Endothelial cell (in vitro differentiated cells): ENCODE measurements around the gene ZMYM4. TPM values are rescaled to one million over a fixed set of nuclear protein-coding genes. Genes with fewer than 3 reads are reported as not detected.

Source experiments
- DNase-seq: peaks from one replicate; pipeline ENCODE4 v3.0.0; 2021; ENCODE audit warnings: low spot score
- H3K27ac Mint-ChIP-seq: one replicate; pipeline ENCODE4 v1.8.0; 2021; ENCODE audit warnings: mixed read lengths, inconsistent platforms; ENCODE audit not compliant: unreplicated experiment
- H3K27me3 Mint-ChIP-seq: one replicate; pipeline ENCODE4 v1.8.0; 2021; ENCODE audit warnings: mild to moderate bottlenecking, moderate library complexity, mixed read lengths, inconsistent platforms; ENCODE audit not compliant: unreplicated experiment
- H3K36me3 Mint-ChIP-seq: one replicate; pipeline ENCODE4 v1.8.0; 2021; ENCODE audit warnings: mild to moderate bottlenecking, low read depth, mixed read lengths, inconsistent platforms; ENCODE audit not compliant: unreplicated experiment
- H3K4me1 Mint-ChIP-seq: one replicate; pipeline ENCODE4 v1.8.0; 2021; ENCODE audit warnings: mild to moderate bottlenecking, mixed read lengths, inconsistent platforms; ENCODE audit not compliant: unreplicated experiment
- H3K4me3 Mint-ChIP-seq: one replicate; pipeline ENCODE4 v1.8.0; 2021; ENCODE audit warnings: mild to moderate bottlenecking, mixed read lengths, inconsistent platforms; ENCODE audit not compliant: unreplicated experiment
- H3K9me3 Mint-ChIP-seq: one replicate; pipeline ENCODE4 v1.8.0; 2021; ENCODE audit warnings: mixed read lengths, inconsistent platforms; ENCODE audit not compliant: unreplicated experiment
- total RNA-seq: library from RNA; stranded (reverse); fragmentation: NEBNext Ultra II Directional; extraction: Animal tissue kit (Norgen Biotek cat#: 25700); gene quantifications from one replicate; pipeline ENCODE4 v1.2.1, GENCODE V29; 2021; ENCODE audit not compliant: unreplicated experiment
- TF ChIP-seq, protein P1 (sequence below): fragments of 200-600 bp; sonication (generic); IDR thresholded peaks from one replicate; pipeline ENCODE4 v1.5.0; 2021; ENCODE audit warnings: antibody characterized with exemption; ENCODE audit not compliant: unreplicated experiment

ZMYM4 gene
- total RNA-seq, 1 donor from 2014 or later, result 102 TPM

DNA sequence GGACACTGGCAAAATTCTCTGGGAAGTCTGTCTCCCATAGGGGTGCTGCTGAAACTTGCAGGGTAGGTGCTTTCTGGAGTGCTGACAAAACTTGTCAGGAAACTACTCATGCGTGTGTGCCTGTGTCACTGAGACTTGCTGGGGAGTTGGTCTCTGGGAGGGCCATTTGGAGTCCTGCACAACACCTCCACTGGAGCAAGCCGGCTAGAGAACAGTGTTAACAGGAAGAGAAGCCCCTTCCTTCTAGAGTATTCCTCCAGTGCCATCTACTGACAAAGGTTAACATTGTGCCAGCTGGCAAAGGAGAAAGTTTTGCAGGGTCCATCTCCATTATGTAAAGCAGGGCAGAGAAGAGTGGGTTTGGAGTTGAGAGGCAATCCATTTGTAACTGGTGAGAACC is 30.0 kb downstream of the ZMYM4 start:
- Mint-ChIP-seq H3K4me1 (peaks cover 10% of the 10 kb centered on the region), H3K36me3 (peaks cover 3% of the 10 kb centered on the region), H3K9me3 (no peaks in the 10 kb centered on the region), H3K27me3 (no peaks in the 10 kb centered on the region), H3K27ac (peak overlapping the region; percentile 43), H3K4me3 (no peak overlapping the region)
- peak; percentile 43 for DNase-seq
- TF ChIP-seq, protein P1, sequence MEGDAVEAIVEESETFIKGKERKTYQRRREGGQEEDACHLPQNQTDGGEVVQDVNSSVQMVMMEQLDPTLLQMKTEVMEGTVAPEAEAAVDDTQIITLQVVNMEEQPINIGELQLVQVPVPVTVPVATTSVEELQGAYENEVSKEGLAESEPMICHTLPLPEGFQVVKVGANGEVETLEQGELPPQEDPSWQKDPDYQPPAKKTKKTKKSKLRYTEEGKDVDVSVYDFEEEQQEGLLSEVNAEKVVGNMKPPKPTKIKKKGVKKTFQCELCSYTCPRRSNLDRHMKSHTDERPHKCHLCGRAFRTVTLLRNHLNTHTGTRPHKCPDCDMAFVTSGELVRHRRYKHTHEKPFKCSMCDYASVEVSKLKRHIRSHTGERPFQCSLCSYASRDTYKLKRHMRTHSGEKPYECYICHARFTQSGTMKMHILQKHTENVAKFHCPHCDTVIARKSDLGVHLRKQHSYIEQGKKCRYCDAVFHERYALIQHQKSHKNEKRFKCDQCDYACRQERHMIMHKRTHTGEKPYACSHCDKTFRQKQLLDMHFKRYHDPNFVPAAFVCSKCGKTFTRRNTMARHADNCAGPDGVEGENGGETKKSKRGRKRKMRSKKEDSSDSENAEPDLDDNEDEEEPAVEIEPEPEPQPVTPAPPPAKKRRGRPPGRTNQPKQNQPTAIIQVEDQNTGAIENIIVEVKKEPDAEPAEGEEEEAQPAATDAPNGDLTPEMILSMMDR, result no peak

DNA sequence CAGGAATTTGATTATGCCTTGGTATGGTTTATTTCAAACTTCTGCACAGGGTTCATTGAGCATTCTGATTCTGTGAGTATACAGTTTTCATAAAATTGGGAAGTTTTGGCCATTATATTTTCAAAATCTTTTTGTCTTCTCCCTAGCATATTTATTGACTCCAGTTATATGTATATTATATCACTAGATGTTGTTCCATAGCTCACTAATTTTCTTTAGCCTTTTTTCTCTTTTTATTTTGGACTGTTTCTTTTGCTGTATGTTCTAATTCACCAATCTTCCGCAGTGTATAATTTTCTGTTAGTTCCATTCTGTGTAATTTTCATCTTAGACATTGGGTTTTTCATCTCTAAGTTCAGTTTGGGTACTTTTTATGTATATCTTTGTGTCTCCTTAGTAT is 31.9 kb downstream of the ZMYM4 start:
- peaks cover 3% of the 10 kb centered on the region for H3K36me3 Mint-ChIP-seq
- DNase-seq, result no peak
- no peak overlapping the region for H3K4me3 Mint-ChIP-seq
- TF ChIP-seq, protein P1, result no peak
- no peak overlapping the region for H3K27ac Mint-ChIP-seq
- H3K9me3 Mint-ChIP-seq, result no peaks in the 10 kb centered on the region
- H3K4me1 Mint-ChIP-seq, result peaks cover 10% of the 10 kb centered on the region
- no peaks in the 10 kb centered on the region for H3K27me3 Mint-ChIP-seq

DNA sequence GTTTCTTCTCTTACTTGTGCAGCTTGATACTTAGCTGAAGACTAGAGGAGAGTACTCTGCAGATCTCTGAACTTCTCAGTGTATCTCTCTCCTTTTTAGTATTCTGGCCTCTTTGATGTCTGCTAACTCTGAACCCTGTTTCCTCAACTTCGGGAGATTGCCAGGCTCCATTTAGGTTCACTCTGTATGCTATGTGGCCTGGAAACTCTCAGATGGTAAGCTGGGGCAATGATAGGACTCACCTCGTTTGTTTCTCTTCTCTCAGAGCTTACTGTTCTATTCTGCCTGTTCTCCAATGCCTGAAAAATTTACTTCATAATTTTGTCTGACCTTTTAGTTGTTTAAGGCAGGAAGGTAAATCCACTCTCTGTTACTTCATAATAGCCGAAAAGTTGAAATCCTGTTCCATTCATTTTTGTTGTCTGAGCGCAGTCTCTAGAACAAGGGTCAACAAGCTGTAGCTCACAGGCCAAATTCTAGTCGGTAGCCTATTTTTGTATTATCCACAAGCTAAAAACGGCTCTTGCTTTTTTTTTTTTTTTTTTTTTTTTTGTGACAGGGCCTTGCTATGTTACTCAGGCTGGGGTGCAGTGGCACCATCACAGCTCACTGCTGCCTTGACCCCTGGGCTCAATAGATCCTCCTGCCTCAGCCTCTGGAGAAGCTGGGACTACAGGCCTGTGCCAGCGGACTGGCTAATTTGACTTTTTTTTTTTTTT is 33.3 kb downstream of the ZMYM4 start:
- H3K9me3 Mint-ChIP-seq, result no peaks in the 10 kb centered on the region
- no peak overlapping the region for H3K27ac Mint-ChIP-seq
- no peak overlapping the region for H3K4me3 Mint-ChIP-seq

DNA sequence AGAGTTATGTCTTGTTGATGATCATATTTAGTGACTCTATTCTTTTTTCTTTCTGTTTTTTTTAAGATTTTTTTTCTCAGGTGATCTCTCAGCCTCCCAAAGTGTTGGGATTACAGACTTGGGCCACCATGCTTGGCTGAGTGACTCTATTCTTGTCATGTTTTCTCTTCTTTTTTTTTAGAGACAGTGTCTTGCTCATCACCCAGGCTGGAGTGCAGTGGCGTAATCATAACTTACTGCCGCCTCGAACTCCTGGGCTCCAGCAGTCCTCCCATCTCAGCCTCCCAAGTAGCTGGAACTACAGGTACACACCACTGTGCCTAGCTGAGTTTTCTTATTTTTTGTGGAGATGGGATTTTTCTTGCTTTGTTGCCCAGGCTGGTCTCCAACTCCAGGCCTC is 36.9 kb downstream of the ZMYM4 start:
- H3K4me1 Mint-ChIP-seq, result peaks cover 4% of the 10 kb centered on the region
- no peak for DNase-seq
- H3K36me3 Mint-ChIP-seq, result no peaks in the 10 kb centered on the region
- H3K27ac Mint-ChIP-seq, result no peak overlapping the region
- TF ChIP-seq, protein P1, result no peak
- no peaks in the 10 kb centered on the region for H3K27me3 Mint-ChIP-seq
- no peak overlapping the region for H3K4me3 Mint-ChIP-seq
- no peaks in the 10 kb centered on the region for H3K9me3 Mint-ChIP-seq

More for the DNA sequence above, 33.3 kb downstream of the ZMYM4 start:
- TF ChIP-seq, protein P1, result no peak
- H3K4me1 Mint-ChIP-seq, result peaks cover 10% of the 10 kb centered on the region
- no peak for DNase-seq
- H3K27me3 Mint-ChIP-seq, result no peaks in the 10 kb centered on the region
- peaks cover 3% of the 10 kb centered on the region for H3K36me3 Mint-ChIP-seq

DNA sequence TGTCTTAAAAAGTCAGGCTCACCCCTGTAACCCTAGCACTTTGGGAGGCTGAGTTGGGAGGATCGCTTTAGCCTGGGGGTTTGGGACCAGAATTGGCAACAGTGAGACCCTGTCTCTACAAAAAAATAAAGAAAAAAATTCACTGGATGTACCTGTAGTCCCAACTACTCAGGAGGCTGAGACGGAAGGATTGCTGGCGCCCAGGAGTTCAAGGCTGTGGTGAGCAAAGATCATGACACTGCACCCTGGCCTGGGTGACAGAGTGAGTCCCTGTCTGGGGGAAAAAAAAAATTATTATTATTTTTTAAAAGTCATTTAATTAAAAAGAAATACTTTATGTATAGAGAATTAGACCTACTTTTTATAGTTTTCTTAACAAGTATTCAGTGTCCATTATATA is 47.1 kb downstream of the ZMYM4 start:
- peaks cover 16% of the 10 kb centered on the region for H3K36me3 Mint-ChIP-seq

More for the DNA sequence above, 47.1 kb downstream of the ZMYM4 start:
- Mint-ChIP-seq H3K27me3 (peaks cover 2% of the 10 kb centered on the region), H3K27ac (no peak overlapping the region), H3K4me1 (peaks cover 5% of the 10 kb centered on the region), H3K4me3 (no peak overlapping the region), H3K9me3 (no peaks in the 10 kb centered on the region)
- DNase-seq, result no peak
- TF ChIP-seq, protein P1, result no peak
